GM18870 (cell line): ENCODE measurements around the gene CGB2.
"Not testable (repeated sequence)": the region's sequence is repeated elsewhere in the genome, so short reads cannot be mapped to it uniquely, and the experiment has no call there.

Experiments used
- ATAC-seq: cut with Tn5 transposase; IDR thresholded peaks from one replicate; pipeline ENCODE4 v1.9.1; 2021; ENCODE audit warnings: moderate library complexity; ENCODE audit not compliant: unreplicated experiment

Gene CGB2

DNA sequence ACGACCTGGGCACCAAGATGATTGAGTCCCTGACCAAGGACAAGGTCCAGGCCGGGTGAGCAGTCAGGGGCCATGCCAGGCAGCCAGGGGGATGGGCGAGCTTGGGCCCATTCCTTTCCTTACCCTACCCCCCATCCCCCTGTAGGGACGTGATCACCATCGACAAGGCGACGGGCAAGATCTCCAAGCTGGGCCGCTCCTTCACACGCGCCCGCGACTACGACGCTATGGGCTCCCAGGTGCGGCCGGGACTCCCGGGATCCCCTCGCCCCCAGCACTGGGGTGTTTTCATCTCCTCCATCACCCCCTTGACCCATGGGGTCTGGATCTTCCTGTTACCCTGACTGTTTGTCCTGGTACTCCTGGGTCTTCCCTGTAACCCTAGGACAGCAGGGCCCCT lies 21.9 kb upstream of the CGB2 start:
- ATAC-seq, result no peak

DNA sequence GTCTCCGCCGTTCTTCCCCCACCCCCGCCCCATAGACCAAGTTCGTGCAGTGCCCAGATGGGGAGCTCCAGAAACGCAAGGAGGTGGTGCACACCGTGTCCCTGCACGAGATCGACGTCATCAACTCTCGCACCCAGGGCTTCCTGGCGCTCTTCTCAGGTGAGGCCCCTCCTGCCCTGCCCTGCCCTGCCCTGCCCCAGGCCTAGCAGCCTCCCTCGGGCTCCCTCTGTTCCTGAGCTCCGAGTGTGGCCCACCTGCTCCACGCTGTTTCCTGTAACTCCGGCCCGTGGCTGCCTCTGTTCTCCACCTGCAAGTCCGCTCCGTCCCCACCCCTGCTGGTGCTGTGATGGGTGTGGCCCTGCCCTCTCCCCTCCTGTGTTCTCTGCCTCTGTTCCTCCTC lies 21.2 kb upstream of the CGB2 start:
- ATAC-seq, result no peak

GRCh38 chr19:49011194-49011593 lies 20.5 kb upstream of the CGB2 start:
- no peak for ATAC-seq

DNA sequence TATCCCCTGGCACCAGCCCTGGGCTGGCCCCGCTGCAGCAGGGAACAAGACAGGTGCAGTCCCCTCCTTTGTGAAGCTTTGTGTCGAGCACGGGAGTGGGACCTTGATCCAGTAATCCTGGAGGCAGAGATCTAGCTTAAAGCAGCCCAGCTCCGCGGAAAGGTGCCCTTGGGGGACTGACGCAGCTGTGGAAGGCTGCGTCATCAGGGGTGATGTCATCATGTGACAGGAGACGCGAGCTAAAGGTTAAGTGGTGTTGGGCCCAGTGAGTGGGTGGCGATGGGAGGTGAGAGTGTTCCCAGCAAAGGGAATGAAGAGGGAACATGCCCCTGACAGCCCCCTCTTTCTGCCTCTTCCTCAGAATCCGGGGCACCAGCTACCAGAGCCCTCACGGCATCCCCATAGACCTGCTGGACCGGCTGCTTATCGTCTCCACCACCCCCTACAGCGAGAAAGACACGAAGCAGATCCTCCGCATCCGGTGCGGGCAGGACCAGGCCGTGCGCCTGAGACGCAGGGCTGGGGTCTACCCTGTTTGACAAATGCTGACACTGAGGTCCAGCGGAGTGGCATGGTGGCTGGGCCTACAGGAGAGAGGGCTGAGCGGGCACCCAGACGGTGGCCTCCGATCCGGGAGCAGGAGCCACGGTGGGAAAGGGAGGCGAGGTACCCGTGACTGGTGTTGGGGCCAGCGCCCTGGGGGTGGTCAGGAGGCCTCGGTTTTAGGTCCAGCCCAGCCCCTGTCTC lies 17.4 kb upstream of the CGB2 start:
- no peak for ATAC-seq

GRCh38 chr19:49014870-49015255 lies 16.8 kb upstream of the CGB2 start:
- ATAC-seq, result no peak

- ATAC-seq, result no peak
Measured at GRCh38 chr19:49016067-49016839, 15.4 kb upstream of the CGB2 start.

DNA sequence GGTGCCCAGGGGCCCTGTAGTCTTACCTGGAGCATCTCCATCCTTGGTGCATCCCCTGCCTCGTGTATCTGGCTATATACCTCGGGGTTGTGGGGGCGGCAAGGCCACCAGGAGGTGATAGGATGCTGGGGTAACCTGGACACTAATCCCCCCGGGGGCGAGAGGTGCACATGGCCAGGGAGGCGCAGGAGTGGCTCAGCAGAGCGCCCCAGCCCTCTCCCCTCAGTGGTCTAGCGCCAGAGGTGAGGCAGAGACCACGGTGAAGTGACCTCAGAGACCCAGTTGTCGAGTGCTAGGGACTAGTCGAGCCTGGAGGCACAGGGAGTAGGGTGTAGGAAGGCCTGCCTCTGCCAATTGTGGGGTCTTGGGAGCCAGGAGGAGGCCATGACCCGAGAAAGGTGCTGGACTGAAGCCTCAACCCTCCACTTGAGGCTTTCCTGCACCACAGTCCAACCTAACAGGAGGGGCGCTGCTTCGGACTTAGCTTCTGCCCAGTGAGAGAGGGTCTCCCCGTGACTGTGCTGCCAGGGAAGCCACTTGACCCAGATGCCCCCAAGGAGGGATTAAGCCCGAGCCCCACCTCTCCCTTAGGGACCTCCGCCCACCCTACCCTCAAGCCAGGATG lies 14.5 kb upstream of the CGB2 start, which contains the start of gene LHB:
LHB (minus strand) TSS at position 51 of the 625 bp plus-strand sequence; CDS start at position 41, 10 bp downstream.
- ATAC-seq, result no peak

DNA sequence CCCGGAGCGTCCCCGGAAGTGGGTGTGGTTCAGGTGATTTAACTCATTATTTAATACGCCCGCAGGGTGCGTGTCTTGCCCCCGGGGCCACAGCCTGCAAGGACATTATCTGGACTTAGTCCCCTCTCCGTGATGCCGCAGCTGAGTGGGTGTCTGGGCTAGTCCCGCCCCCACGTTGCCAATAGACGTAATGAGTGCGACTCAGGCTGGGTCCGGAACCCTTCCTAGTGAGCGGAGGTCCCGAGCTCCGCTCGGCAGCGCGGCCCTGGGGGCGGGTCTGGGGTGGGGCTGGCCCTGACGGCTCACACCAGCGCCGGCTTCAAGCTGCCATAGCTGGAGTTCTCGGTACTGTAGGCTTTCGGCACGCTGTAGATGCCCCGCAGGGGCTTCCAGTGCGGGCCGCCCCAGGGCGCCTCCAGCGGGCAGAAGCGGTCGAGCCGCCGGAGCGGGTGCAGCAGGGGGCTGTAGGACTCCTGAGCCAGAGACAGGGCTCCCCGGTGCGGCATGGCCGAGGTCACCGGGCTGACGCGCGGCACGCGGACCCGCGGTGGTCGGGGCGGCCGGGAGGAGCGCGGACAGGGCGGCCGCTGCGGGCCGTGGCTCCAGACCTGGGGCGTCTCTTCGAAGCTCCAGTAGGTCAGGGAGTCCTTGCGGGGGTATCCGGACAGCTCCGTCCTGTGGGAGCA lies 13.9 kb upstream of the CGB2 start:
- ATAC-seq, result no peak

- ATAC-seq, result not testable (repeated sequence)
Measured at GRCh38 chr19:49018388-49019241, 13.1 kb upstream of the CGB2 start.

DNA sequence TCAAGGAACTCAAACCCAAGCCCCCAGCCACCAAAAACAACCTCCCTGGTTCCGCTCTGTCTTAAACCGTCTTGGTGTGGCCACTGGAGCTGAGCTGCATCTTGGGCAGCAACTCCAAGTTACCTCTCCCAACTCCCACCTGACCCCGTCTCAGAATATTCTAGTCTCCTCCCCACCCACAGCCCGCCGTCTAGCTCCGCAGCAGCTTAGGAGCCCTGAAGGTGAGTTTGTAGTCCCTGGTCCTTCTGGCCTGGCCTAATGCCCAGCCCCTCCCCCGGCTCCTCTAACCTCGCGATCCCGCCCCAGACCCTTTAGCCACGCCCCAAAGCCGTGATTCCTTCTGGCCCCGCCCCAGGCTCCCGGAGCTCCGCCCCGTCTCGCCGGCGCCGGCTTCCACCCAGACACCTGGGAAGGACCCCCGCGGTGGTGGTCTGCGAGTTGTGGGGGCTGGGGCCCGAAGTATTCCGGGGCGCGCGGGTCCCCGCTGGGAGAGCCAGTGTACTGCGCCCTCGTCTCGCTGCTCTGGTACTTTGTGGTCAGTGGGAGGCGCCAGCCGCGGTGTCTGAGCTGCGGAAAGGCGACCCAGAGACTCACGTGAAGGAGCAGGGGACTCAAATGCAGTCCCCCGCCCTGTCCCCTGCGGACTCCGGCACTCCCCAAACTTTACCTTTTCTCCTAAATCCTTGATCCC lies 12.3 kb upstream of the CGB2 start:
- ATAC-seq, result no peak

DNA sequence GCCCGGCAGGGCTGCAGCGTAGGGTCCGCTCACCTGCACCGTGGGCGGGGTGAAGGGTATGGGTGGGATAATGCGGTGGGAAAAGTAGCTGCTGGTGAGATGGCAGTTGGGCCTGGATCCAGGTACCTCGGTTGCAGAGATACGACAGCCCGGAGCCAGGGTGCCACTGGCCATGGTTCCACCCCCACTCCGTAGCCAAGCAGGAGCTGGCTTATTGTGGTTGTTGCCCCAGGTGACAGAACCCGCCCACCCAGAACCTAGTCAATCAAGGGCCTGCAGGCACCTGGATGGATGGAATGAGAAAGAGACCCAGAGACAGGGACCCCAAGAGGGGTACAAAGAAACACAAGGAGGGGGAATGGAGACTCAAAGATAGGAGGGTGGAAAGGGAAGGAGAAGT lies 11.3 kb upstream of the CGB2 start:
- ATAC-seq, result no peak

GRCh38 chr19:49020931-49021895 lies 10.5 kb upstream of the CGB2 start:
- no peak for ATAC-seq

DNA sequence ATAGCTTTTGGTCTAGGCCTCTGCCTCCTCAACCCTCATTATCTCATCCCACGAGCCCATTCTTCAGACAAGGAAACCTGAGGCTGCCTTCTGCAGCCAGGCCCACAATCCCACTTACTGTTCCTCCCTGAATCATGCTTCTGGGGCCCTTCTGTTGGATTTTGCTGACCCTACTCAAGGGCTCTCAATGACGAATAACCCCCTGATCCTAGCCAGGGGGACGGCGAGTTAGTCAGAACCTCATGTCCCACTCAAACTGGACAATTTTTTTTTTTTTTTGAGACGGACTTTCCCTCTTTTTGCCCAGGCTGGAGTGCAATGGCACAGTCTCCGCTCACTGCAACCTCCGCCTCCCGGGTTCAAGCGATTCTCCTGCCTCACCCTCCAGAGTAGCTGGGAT lies 9.6 kb upstream of the CGB2 start:
- ATAC-seq, result no peak

DNA sequence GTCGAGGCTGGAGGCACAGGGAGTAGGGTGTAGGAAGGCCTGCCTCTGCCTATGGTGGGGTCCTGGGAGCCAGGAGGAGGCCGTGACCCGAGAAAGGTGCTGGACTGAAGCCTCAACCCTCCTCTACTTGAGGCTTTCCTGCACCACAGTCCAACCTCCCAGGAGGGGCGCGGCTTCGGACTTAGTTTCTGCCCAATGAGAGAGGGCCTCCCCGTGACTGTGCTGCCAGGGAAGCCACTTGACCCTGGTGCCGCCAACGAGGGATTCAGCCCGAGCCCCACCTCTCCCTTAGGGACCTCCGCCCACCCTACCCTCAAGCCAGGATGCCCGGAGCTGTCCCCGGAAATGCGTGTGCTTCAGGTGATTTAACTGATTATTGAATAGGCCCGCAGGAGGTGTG lies 7.5 kb upstream of the CGB2 start, which contains the start of gene CGB3:
CGB3 (minus strand) TSS at position 101 of the 400 bp plus-strand sequence. CDS start 362 bp downstream, outside the sequence.
- not testable (repeated sequence) for ATAC-seq

- not testable (repeated sequence) for ATAC-seq
Measured at GRCh38 chr19:49025088-49025487, 6.6 kb upstream of the CGB2 start.

GRCh38 chr19:49025599-49025998 lies 6.1 kb upstream of the CGB2 start:
- ATAC-seq, result not testable (repeated sequence)

- ATAC-seq, result not testable (repeated sequence)
Measured at GRCh38 chr19:49028686-49029085, 3.0 kb upstream of the CGB2 start.

GRCh38 chr19:49029749-49030148 lies 1.9 kb upstream of the CGB2 start:
- ATAC-seq, result not testable (repeated sequence)
